Measurements from ENCODE around the gene C6orf118.

Gene C6orf118

GRCh38 chr6:165308926-165309731 lies at the start of gene C6orf118:
Gene C6orf118, minus strand, starts transcription at chr6:165309605. Its CDS starts 19 bp downstream, at chr6:165309586.
- Mint-ChIP-seq H3K4me3 (no peak within 1 kb of the TSS), H3K36me3 (ENCODE audit: low read depth) (no peaks in the 10 kb centered on the region), H3K27ac (no peak within 1 kb of the TSS), H3K9me3 (no peaks in the 10 kb centered on the region), H3K27me3 (ENCODE audit: low read depth) (no peaks in the 10 kb centered on the region), H3K4me1 (ENCODE audit: low read depth) (peaks cover 2% of the 10 kb centered on the region)

GRCh38 chr6:165345700-165346099 lies 36.3 kb upstream of the C6orf118 start:
- H3K4me1 Mint-ChIP-seq (ENCODE audit: low read depth): no peaks in the 10 kb centered on the region
- H3K27ac Mint-ChIP-seq: no peak overlapping the region
- no peaks in the 10 kb centered on the region for H3K36me3 Mint-ChIP-seq (ENCODE audit: low read depth)
- H3K4me3 Mint-ChIP-seq: no peak overlapping the region
- peaks cover 21% of the 10 kb centered on the region for H3K9me3 Mint-ChIP-seq
- no peaks in the 10 kb centered on the region for H3K27me3 Mint-ChIP-seq (ENCODE audit: low read depth)

DNA sequence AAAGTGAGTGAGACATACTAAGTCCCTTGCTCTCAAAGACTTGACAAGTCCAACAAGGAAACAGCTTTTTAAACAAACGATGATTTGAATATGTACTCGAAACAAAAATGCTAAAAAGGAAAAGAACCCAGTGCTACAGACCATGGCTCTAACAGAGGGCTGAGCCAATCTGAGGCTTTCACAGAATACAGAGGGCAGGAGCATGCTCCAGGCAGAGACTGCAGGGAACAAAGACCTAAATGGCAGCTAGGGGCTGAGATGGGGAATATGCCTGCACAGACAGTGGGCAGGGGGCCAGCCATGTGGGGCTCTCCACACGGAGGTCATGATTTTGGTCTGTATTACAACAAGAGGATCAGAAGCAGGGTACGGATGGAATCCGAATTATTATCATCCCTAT lies 31.1 kb upstream of the C6orf118 start:
- Mint-ChIP-seq H3K4me1 (ENCODE audit: low read depth) (no peaks in the 10 kb centered on the region), H3K36me3 (ENCODE audit: low read depth) (no peaks in the 10 kb centered on the region), H3K9me3 (peaks cover 8% of the 10 kb centered on the region), H3K27ac (no peak overlapping the region), H3K27me3 (ENCODE audit: low read depth) (no peaks in the 10 kb centered on the region), H3K4me3 (no peak overlapping the region)

DNA sequence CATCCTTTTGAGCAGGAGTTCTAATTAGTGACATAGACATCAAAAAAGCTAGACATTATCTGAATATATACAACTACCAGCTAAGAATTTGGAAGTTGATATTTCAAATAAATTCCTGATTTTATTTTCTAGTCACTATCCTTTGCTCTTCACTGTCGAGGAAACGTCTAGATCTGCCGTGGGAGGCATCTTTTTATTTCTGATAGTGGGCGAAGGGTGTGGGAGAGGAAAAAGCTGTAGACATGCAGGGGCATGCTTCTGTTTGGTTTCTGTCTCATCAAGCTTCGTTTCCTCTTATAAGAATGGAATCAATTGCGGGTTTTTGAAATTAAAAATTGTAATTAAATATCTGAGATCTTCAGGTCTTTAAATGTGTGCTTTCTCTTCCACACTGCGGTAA lies 16.2 kb upstream of the C6orf118 start:
- H3K4me1 Mint-ChIP-seq (ENCODE audit: low read depth): no peaks in the 10 kb centered on the region
- H3K27ac Mint-ChIP-seq: no peak overlapping the region
- H3K4me3 Mint-ChIP-seq: no peak overlapping the region
- H3K9me3 Mint-ChIP-seq: peaks cover 9% of the 10 kb centered on the region
- H3K36me3 Mint-ChIP-seq (ENCODE audit: low read depth): no peaks in the 10 kb centered on the region
- no peaks in the 10 kb centered on the region for H3K27me3 Mint-ChIP-seq (ENCODE audit: low read depth)

- no peaks in the 10 kb centered on the region for H3K27me3 Mint-ChIP-seq (ENCODE audit: low read depth)
- H3K36me3 Mint-ChIP-seq (ENCODE audit: low read depth): no peaks in the 10 kb centered on the region
- H3K9me3 Mint-ChIP-seq: peaks cover 17% of the 10 kb centered on the region
- H3K4me1 Mint-ChIP-seq (ENCODE audit: low read depth): no peaks in the 10 kb centered on the region
- H3K4me3 Mint-ChIP-seq: no peak overlapping the region
- no peak overlapping the region for H3K27ac Mint-ChIP-seq
These were observed 12.2 kb upstream of the C6orf118 start for GRCh38 chr6:165321555-165322145.

DNA sequence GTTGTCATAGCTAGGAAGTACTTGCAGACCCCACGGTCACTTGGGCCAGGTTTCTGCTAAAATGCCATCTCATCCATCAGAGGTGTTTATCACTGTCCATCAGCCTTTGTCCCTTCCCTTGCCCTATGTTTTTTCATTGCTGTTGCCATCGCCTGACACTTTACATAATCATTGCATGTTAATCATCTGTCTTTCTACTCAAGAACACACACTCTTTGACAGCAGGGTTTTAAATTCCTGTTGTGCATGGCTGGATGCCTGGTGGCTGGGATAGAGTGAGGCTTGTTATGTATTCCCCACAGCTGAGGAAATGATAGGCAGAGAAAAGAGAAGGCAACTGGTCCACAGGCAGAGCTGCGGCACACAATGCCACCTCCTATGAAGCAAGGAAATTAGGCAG lies 11.7 kb upstream of the C6orf118 start:
- Mint-ChIP-seq H3K4me3 (no peak overlapping the region), H3K4me1 (ENCODE audit: low read depth) (no peaks in the 10 kb centered on the region), H3K36me3 (ENCODE audit: low read depth) (no peaks in the 10 kb centered on the region), H3K27ac (no peak overlapping the region), H3K27me3 (ENCODE audit: low read depth) (no peaks in the 10 kb centered on the region), H3K9me3 (peaks cover 17% of the 10 kb centered on the region)

DNA sequence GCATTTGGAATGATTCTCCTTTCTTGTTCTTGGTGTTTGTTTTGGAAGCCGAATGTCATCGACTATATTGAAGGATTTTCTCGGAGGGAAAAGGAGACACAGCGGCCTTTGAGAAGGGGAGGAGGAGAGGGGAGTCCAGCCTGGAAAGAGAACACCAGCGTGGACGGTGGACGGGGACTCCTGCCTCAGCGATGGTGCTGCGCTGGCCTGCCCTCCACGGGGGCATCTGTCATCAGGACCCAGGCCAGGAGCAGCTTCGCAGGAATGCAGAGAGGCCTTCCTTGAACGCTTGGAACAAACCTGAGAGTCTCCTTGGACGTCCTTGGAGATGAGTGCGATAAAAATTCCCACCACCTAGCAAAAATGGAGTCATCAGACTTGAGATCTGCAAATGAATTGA lies 8.3 kb upstream of the C6orf118 start:
- Mint-ChIP-seq H3K9me3 (peaks cover 17% of the 10 kb centered on the region), H3K4me3 (no peak overlapping the region), H3K4me1 (ENCODE audit: low read depth) (no peaks in the 10 kb centered on the region), H3K27ac (no peak overlapping the region), H3K36me3 (ENCODE audit: low read depth) (no peaks in the 10 kb centered on the region), H3K27me3 (ENCODE audit: low read depth) (no peaks in the 10 kb centered on the region)

- H3K27ac Mint-ChIP-seq: no peak overlapping the region
- H3K9me3 Mint-ChIP-seq: peaks cover 7% of the 10 kb centered on the region
- H3K4me1 Mint-ChIP-seq (ENCODE audit: low read depth): peaks cover 2% of the 10 kb centered on the region
- H3K36me3 Mint-ChIP-seq (ENCODE audit: low read depth): no peaks in the 10 kb centered on the region
- no peak overlapping the region for H3K4me3 Mint-ChIP-seq
- no peaks in the 10 kb centered on the region for H3K27me3 Mint-ChIP-seq (ENCODE audit: low read depth)
These were observed 2.5 kb downstream of the C6orf118 start for GRCh38 chr6:165306955-165307354.

DNA sequence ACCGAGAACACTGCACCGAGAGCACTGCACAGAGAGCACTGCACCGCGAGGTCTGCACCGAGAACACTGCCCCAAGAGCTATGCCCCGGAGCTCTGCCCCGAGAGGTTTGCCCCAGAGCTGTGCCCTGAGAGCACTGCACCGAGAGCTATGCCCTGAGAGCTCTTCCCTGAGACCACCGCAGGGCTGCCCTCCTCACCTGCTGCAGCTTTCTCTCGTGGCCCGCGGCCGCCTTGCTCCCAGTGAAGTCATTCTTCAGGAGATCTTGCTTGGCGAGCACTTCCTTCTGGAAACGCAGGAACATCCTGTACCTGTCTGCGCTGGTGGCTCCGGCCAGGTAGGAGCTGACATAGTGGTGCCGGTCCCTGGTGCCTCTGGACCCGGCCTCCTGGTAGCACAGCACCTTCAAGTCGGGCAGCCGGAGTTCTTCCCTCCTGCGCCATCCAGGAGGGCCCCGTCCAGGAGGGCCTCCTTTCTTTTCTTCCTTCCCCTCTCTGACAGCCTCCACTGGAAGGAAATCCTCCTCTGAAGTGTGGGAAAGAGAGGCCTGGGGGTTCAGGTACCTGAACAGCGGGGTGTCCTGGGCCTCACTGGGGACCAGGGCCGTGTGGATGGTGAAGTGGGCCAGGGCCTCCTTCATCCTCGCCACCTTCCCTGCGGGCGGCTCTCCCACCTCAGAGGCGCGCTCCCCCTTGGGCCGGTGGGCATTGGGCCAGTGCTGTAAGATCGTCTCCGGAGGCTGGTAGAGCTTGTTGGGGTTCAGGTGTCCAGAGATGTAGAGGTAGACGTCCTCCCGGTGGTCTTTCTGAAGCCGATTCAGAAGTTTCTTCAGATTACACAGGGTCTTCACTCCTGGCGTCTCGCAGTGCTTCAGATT lies 7.8 kb downstream of the C6orf118 start:
- H3K9me3 Mint-ChIP-seq: peaks cover 22% of the 10 kb centered on the region
- H3K4me3 Mint-ChIP-seq: no peak overlapping the region
- no peaks in the 10 kb centered on the region for H3K36me3 Mint-ChIP-seq (ENCODE audit: low read depth)
- no peak overlapping the region for H3K27ac Mint-ChIP-seq
- H3K4me1 Mint-ChIP-seq (ENCODE audit: low read depth): no peaks in the 10 kb centered on the region
- no peaks in the 10 kb centered on the region for H3K27me3 Mint-ChIP-seq (ENCODE audit: low read depth)

DNA sequence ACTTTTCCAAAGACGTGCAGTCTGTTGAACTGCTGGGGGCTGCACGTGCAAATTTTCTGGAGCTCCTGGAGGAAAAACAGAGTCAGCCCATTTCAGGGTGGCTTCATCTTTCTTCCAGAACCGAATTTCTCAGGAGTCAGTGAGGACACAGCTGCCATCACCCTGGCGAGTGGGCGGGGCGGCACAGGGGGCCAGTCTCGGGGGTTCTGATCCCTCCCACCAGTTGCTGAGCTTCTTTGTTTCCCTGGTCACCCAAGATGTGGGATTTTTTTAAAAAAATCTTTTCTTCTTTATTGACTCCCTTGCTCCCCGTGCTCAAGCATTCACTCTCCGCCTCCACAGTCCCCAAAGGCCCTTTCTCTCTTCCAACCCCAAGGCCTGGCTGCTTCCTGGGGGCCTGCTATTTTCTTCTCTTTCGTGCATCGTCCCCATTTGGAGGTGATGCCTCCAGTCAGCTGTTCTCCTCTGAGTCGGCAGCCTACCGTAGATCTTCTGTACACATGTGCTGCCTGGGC lies 8.9 kb downstream of the C6orf118 start:
- no peak overlapping the region for H3K4me3 Mint-ChIP-seq
- peaks cover 29% of the 10 kb centered on the region for H3K9me3 Mint-ChIP-seq
- no peaks in the 10 kb centered on the region for H3K27me3 Mint-ChIP-seq (ENCODE audit: low read depth)
- no peaks in the 10 kb centered on the region for H3K4me1 Mint-ChIP-seq (ENCODE audit: low read depth)
- no peaks in the 10 kb centered on the region for H3K36me3 Mint-ChIP-seq (ENCODE audit: low read depth)
- H3K27ac Mint-ChIP-seq: no peak overlapping the region

DNA sequence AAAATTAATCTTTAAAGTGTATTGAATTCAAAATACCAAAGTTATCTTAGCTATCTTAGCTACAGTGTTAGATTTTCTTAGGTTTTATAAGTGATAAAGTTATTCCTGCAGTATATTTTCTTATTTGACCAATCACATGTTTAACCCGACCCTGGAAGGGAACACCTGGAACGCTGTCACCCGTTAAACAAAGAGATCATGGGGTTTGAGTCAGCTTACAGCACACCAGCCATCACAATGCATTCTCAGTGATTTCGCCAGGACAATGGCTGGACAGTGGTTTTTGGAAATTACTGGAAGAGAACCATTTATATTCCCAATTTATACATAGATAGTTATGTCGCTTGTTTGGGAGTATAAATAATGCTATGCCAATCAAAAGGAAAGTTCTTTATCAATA lies 10.5 kb downstream of the C6orf118 start:
- Mint-ChIP-seq H3K27ac (no peak overlapping the region), H3K36me3 (ENCODE audit: low read depth) (no peaks in the 10 kb centered on the region), H3K4me3 (no peak overlapping the region), H3K27me3 (ENCODE audit: low read depth) (no peaks in the 10 kb centered on the region), H3K9me3 (peaks cover 29% of the 10 kb centered on the region), H3K4me1 (ENCODE audit: low read depth) (no peaks in the 10 kb centered on the region)

DNA sequence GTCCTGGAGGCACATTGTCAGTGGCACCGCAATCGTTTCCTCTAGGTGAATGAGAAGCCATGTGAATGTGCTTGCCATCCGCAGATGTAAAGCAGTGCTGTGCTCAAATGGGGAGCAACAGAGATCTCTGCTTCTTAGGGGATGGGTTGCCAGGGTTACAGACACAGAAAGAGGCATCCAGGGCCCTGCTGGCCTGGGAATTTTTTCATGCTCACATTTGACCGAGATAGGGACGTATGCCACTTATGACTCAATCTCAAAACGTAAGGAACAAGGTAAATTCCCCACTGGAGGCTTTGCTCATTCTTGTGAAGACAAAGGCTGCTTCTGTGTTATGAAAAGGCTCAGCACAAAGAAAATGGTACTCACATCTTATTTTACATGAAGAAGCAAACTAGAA lies 11.0 kb downstream of the C6orf118 start:
- Mint-ChIP-seq H3K4me3 (no peak overlapping the region), H3K9me3 (peaks cover 29% of the 10 kb centered on the region), H3K4me1 (ENCODE audit: low read depth) (no peaks in the 10 kb centered on the region), H3K27me3 (ENCODE audit: low read depth) (no peaks in the 10 kb centered on the region), H3K36me3 (ENCODE audit: low read depth) (no peaks in the 10 kb centered on the region), H3K27ac (no peak overlapping the region)

- H3K27me3 Mint-ChIP-seq (ENCODE audit: low read depth): no peaks in the 10 kb centered on the region
- H3K9me3 Mint-ChIP-seq: peaks cover 27% of the 10 kb centered on the region
- H3K4me3 Mint-ChIP-seq: no peak overlapping the region
- no peak overlapping the region for H3K27ac Mint-ChIP-seq
- no peaks in the 10 kb centered on the region for H3K36me3 Mint-ChIP-seq (ENCODE audit: low read depth)
- H3K4me1 Mint-ChIP-seq (ENCODE audit: low read depth): no peaks in the 10 kb centered on the region
These were observed 16.7 kb downstream of the C6orf118 start for GRCh38 chr6:165292657-165293056.

DNA sequence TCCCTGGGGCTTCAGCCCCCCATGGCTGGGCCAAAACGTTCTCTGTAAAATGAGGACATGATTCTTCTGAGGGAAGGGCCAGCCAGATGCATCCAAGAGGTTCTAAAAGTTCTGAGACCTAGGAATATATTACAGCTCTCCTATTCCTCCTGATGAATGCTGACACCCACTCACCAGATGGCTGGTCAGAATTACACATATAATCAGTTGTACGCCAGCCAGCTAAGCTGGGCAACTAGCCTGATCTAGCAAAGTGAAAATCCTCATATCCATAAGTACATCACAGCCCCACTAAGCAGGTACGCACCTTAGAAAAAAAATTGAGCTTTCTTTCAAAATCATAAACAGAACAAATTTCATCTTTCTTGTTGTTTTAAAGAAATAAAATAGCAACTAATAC lies 34.8 kb downstream of the C6orf118 start:
- no peak overlapping the region for H3K27ac Mint-ChIP-seq
- no peaks in the 10 kb centered on the region for H3K27me3 Mint-ChIP-seq (ENCODE audit: low read depth)
- H3K36me3 Mint-ChIP-seq (ENCODE audit: low read depth): no peaks in the 10 kb centered on the region
- no peaks in the 10 kb centered on the region for H3K4me1 Mint-ChIP-seq (ENCODE audit: low read depth)
- H3K4me3 Mint-ChIP-seq: no peak overlapping the region
- H3K9me3 Mint-ChIP-seq: peaks cover 12% of the 10 kb centered on the region

All from T-helper 1 cell treated with Interleukin-12 subunit alpha and Interleukin-12 subunit beta and Interleukin-4 antibody, amounts not matched to agents 30 μg/mL and 1 μg/mL, for 36 hours (primary cell).